HCT116 (cell line): Measurements from ENCODE around the gene TUBA1C. TPM values are rescaled to one million over a fixed set of nuclear protein-coding genes. Genes with fewer than 3 reads are reported as not detected.

Experiments
- ATAC-seq: fragments of 200-7000 bp; cut with Tn5 transposase; 2 replicates; pipeline ENCODE4 v1.9.1; 2020; ENCODE audit warnings: mild to moderate bottlenecking, moderate library complexity
- BruUV-seq: library from RNA; stranded (reverse); fragments of 400-500 nt; replicated peaks from 2 replicates; lab custom pipeline; 2021; lab: Mats Ljungman, UMichigan
- CTCF ChIA-PET: fragments of 300-600 bp; sonication (Branson Sonifier 250); formaldehyde crosslinking; loops from one replicate; lab custom pipeline; 2021; ENCODE audit warnings: antibody characterized with exemption; lab: Charles Lee
- POLR2A ChIA-PET: fragments of 300-600, 350-600 bp; sonication (Branson Sonifier 250); formaldehyde crosslinking; loops from one replicate; lab custom pipeline; 2021; ENCODE audit warnings: antibody characterized with exemption; lab: Charles Lee
- RAD21 ChIA-PET, 2 experiments: fragments of 300-600 bp; sonication (Branson Sonifier 250); formaldehyde crosslinking; loops; one replicate each; lab custom pipeline; 2023; ENCODE audit warnings: low total read pairs in 2 of 2; ENCODE audit not compliant: uncharacterized antibody in 2 of 2, unreplicated experiment in 2 of 2, low non-redundant PET in 1 of 2; lab: Charles Lee
- DNase-seq: peaks from one replicate; pipeline ENCODE4 v3.0.0-alpha.2; 2010; ENCODE audit warnings: low read depth, low spot score
- H2AFZ ChIP-seq: fragments of 200-600 bp; shearing (Covaris generic), sonication (generic); 2 replicates; pipeline ENCODE4 v1.6.1; 2017; ENCODE audit warnings: low read depth, mixed run types, mixed read lengths, antibody characterized with exemption, low read length; ENCODE audit not compliant: poor library complexity, severe bottlenecking
- H3K27ac ChIP-seq: 2 replicates; pipeline ENCODE4 v1.5.1; 2012; ENCODE audit warnings: low read depth, low read length
- H3K27me3 ChIP-seq: fragments of 200-600 bp; sonication (generic); 2 replicates; pipeline ENCODE4 v1.6.1; 2016; ENCODE audit warnings: mixed run types, low read length, mixed read lengths; ENCODE audit not compliant: insufficient read depth
- H3K36me3 ChIP-seq, 2 experiments: fragments of 200-500 bp in 1 of 2; fragments of 200-600 bp in 1 of 2; sonication (Bioruptor generic) in 1 of 2; sonication (generic) in 1 of 2; 2 replicates each; pipeline versions ENCODE4 v1.5.1 to v1.6.1; 2014 to 2016; ENCODE audit warnings: low read length in 2 of 2, inconsistent platforms in 1 of 2, mixed read lengths in 1 of 2, mixed run types in 1 of 2; ENCODE audit not compliant: insufficient read depth in 2 of 2, control insufficient read depth in 1 of 2
- H3K4me1 ChIP-seq, 2 experiments: fragments of 200-600 bp in 1 of 2; sonication (generic) in 1 of 2; 2 replicates each; pipeline versions ENCODE4 v1.5.1 to v1.6.1; 2012 to 2017; ENCODE audit warnings: low read length in 2 of 2, inconsistent platforms in 1 of 2, mild to moderate bottlenecking in 1 of 2, mixed read lengths in 1 of 2, mixed run types in 1 of 2, moderate library complexity in 1 of 2; ENCODE audit not compliant: insufficient read depth in 2 of 2, control insufficient read depth in 1 of 2
- H3K4me2 ChIP-seq: fragments of 200-600 bp; sonication (generic); 2 replicates; pipeline ENCODE4 v1.6.1; 2017; ENCODE audit warnings: mixed run types, low read length, mixed read lengths
- H3K4me3 ChIP-seq, 2 experiments: fragments of 200-600 bp in 1 of 2; sonication (generic) in 1 of 2; replicated peaks in 1 of 2; 2 replicates each; pipeline ENCODE4 v1.5.1; 2011 to 2016; ENCODE audit warnings: low read length in 2 of 2, control low read depth in 1 of 2, low read depth in 1 of 2, mild to moderate bottlenecking in 1 of 2, mixed read lengths in 1 of 2, mixed run types in 1 of 2
- H3K79me2 ChIP-seq: fragments of 200-600 bp; sonication (generic); 2 replicates; pipeline ENCODE4 v1.6.1; 2017; ENCODE audit warnings: mild to moderate bottlenecking, mixed run types, low read length, moderate library complexity, mixed read lengths; ENCODE audit not compliant: insufficient read depth
- H3K9ac ChIP-seq: fragments of 200-600 bp; sonication (generic); 2 replicates; pipeline ENCODE4 v1.6.1; 2016; ENCODE audit warnings: low read length, mixed read lengths
- H3K9me2 ChIP-seq: fragments of 200-600 bp; sonication (generic), shearing (Covaris generic); 2 replicates; pipeline ENCODE4 v1.6.1; 2017; ENCODE audit warnings: mixed run types, mild to moderate bottlenecking, moderate library complexity; ENCODE audit not compliant: insufficient read depth
- H3K9me3 ChIP-seq, 2 experiments: fragments of 200-500 bp in 1 of 2; fragments of 200-600 bp in 1 of 2; sonication (Bioruptor generic) in 1 of 2; sonication (generic) in 1 of 2; 2 replicates each; pipeline ENCODE4 v1.6.1; 2014 to 2017; ENCODE audit warnings: low read length in 2 of 2, mixed read lengths in 2 of 2, inconsistent platforms in 1 of 2, low read depth in 1 of 2, mild to moderate bottlenecking in 1 of 2, mixed run types in 1 of 2, moderate library complexity in 1 of 2; ENCODE audit not compliant: control insufficient read depth in 1 of 2, insufficient read depth in 1 of 2
- H4K20me1 ChIP-seq: fragments of 200-600 bp; sonication (generic), shearing (Covaris generic); 2 replicates; pipeline ENCODE4 v1.6.1; 2017; ENCODE audit warnings: mixed run types, mild to moderate bottlenecking, moderate library complexity; ENCODE audit not compliant: insufficient read depth
- CBX3 ChIP-seq: IDR thresholded peaks from 2 replicates; pipeline ENCODE4 v1.6.1; 2012; ENCODE audit warnings: low read depth
- CTCF ChIP-seq, 3 experiments: fragments of 200-600 bp in 1 of 3; sonication (generic) in 1 of 3; IDR thresholded peaks in 2 of 3; conservative IDR thresholded peaks in 1 of 3; 2 replicates each; pipeline ENCODE4 v1.5.1; 2012 to 2017; ENCODE audit warnings: low read depth in 2 of 3, low read length in 2 of 3, antibody characterized with exemption in 1 of 3, borderline replicate concordance in 1 of 3, control low read depth in 1 of 3, mild to moderate bottlenecking in 1 of 3, mixed read lengths in 1 of 3, mixed run types in 1 of 3, moderate library complexity in 1 of 3; ENCODE audit not compliant: insufficient read depth in 1 of 3
- EGR1 ChIP-seq: IDR thresholded peaks from 2 replicates; pipeline ENCODE4 v1.6.1; 2012; ENCODE audit warnings: low read depth
- ELF1 ChIP-seq: IDR thresholded peaks from 2 replicates; pipeline ENCODE4 v1.6.1; 2012; ENCODE audit warnings: low read depth, borderline replicate concordance
- EZH2phosphoT487 ChIP-seq: fragments of 200-600 bp; IDR thresholded peaks from 2 replicates; pipeline ENCODE4 v1.6.1; 2018; ENCODE audit warnings: antibody characterized with exemption, borderline replicate concordance
- SP1 ChIP-seq: IDR thresholded peaks from 2 replicates; pipeline ENCODE4 v1.6.1; 2012; ENCODE audit warnings: low read depth
- YY1 ChIP-seq: IDR thresholded peaks from 2 replicates; pipeline ENCODE4 v1.6.1; 2011; ENCODE audit warnings: low read length, low read depth, moderate library complexity, mild to moderate bottlenecking; ENCODE audit not compliant: insufficient replicate concordance; ENCODE audit errors: extremely low read depth
- intact Hi-C: fragments of 100-400 bp; cut with micrococcal nuclease; formaldehyde crosslinking; loops from 2 replicates; pipeline ENCODE4 v1.10.0; 2022
- total RNA-seq: library from RNA; stranded (reverse); gene quantifications from one replicate; pipeline ENCODE4 v1.2.1, GENCODE V29; 2021; ENCODE audit not compliant: unreplicated experiment
- TF ChIP-seq, protein P1 (sequence below): IDR thresholded peaks from 2 replicates; pipeline ENCODE4 v1.6.1; 2012
- TF ChIP-seq, protein P2 (sequence below): IDR thresholded peaks from 2 replicates; pipeline ENCODE4 v1.6.1; 2012

Gene TUBA1C
- total RNA-seq, 1 experiment from 2014 or later: 571 TPM

GRCh38 chr12:49292729-49293055, 27.8 kb downstream of the TUBA1C start:
- intact Hi-C loops: no loop called here
- ChIA-PET RAD21 (no interaction called here), POLR2A (no interaction called here), CTCF (interaction anchor here (0.8 to 4.5 kb wide), 5 partner anchors 9 to 287 kb away, joined by 3 to 23 read pairs (median 3); no protein-coding TSS in a partner anchor)
- H3K27me3 ChIP-seq: no peaks in the 10 kb centered on the region
- H3K27ac ChIP-seq: no peak overlapping the region; the same call in 1 of the 2 replicates
- no peaks in the 10 kb centered on the region for H3K9me3 ChIP-seq
- TF ChIP-seq YY1: no peak
- TF ChIP-seq, protein P1, sequence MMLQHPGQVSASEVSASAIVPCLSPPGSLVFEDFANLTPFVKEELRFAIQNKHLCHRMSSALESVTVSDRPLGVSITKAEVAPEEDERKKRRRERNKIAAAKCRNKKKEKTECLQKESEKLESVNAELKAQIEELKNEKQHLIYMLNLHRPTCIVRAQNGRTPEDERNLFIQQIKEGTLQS: no peak
- no peak for TF ChIP-seq EGR1
- TF ChIP-seq ELF1: no peak
- TF ChIP-seq SP1: no peak
- TF ChIP-seq, protein P2, sequence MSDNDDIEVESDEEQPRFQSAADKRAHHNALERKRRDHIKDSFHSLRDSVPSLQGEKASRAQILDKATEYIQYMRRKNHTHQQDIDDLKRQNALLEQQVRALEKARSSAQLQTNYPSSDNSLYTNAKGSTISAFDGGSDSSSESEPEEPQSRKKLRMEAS: no peak
- TF ChIP-seq CTCF (IDR thresholded peaks at IDR 0.05 in 2 of 3, conservative IDR thresholded peaks at IDR 0.05 in 1 of 3; ENCODE audit: borderline replicate concordance in 1 of 3, insufficient read depth in 1 of 3, low read depth in 2 of 3, low read length in 2 of 3): no peak
- TF ChIP-seq EZH2phosphoT487: no peak
- TF ChIP-seq CBX3: no peak
- H2AFZ ChIP-seq: no peak overlapping the region
- H3K4me1 ChIP-seq: peaks cover 4 to 24% of the 10 kb centered on the region in 2 experiments; a peak in 3 of 4 replicates
- DNase-seq (no peak), ATAC-seq (no peak)
- H3K79me2 ChIP-seq: no peaks in the 10 kb centered on the region
- H3K9me2 ChIP-seq: no peaks in the 10 kb centered on the region
- no peak overlapping the region for H3K9ac ChIP-seq
- no peaks in the 10 kb centered on the region for H4K20me1 ChIP-seq
- no peaks in the 10 kb centered on the region for H3K36me3 ChIP-seq
- no TSS peak for BruUV-seq
- H3K4me2 ChIP-seq: no peak overlapping the region
- H3K4me3 ChIP-seq: no peak overlapping the region
